Esophagus squamous epithelium (tissue), 4 donors: ENCODE measurements around the gene ALDH2.

ENCODE experiments used
- CTCF ChIP-seq, 6 experiments: fragments of 450-650 bp in 4 of 6; fragments of 200-600 bp in 2 of 6; sonication (generic) in 2 of 6; IDR thresholded peaks; one replicate each; pipeline ENCODE4 v1.5.1; 2016 to 2019; ENCODE audit warnings: antibody characterized with exemption in 6 of 6, mild to moderate bottlenecking in 4 of 6, moderate library complexity in 4 of 6
- POLR2A ChIP-seq, 4 donors: fragments of 450-650 bp; IDR thresholded peaks; one replicate each; pipeline ENCODE4 v1.6.1; 2017; ENCODE audit warnings: antibody characterized with exemption in 4 of 4, mild to moderate bottlenecking in 4 of 4, moderate library complexity in 3 of 4

GRCh38 chr12:111759991-111760390, 6.7 kb upstream of the ALDH2 start:
- no peak for TF ChIP-seq CTCF (IDR thresholded peaks at IDR 0.05)
- no peak for TF ChIP-seq POLR2A (IDR thresholded peaks at IDR 0.05)
